Type B pancreatic cell (in vitro differentiated cells): ENCODE results near the gene RFX6. TPM values are rescaled to one million over a fixed set of nuclear protein-coding genes. Genes with fewer than 3 reads are reported as not detected.
A peak's percentile ranks its signal among the peaks of the same experiment; 100 is the strongest.

Source experiments
- DNase-seq: peaks from one replicate; pipeline ENCODE4 v3.0.0; 2021; ENCODE audit warnings: mixed read lengths; ENCODE audit not compliant: unreplicated experiment; ENCODE audit errors: extremely low spot score
- H3K27ac Mint-ChIP-seq: 2 replicates; pipeline ENCODE4 v1.8.0; 2021; ENCODE audit warnings: mild to moderate bottlenecking, mixed read lengths
- H3K27me3 Mint-ChIP-seq: 2 replicates; pipeline ENCODE4 v1.8.0; 2021; ENCODE audit warnings: mixed read lengths
- H3K36me3 Mint-ChIP-seq: 2 replicates; pipeline ENCODE4 v1.8.0; 2021; ENCODE audit warnings: mixed read lengths
- H3K4me1 Mint-ChIP-seq: one replicate; pipeline ENCODE4 v1.8.0; 2021; ENCODE audit warnings: mixed read lengths; ENCODE audit not compliant: unreplicated experiment
- H3K4me3 Mint-ChIP-seq: 2 replicates; pipeline ENCODE4 v1.8.0; 2021; ENCODE audit warnings: mild to moderate bottlenecking, mixed read lengths
- H3K9me3 Mint-ChIP-seq: 2 replicates; pipeline ENCODE4 v1.8.0; 2021; ENCODE audit warnings: mixed read lengths
- total RNA-seq: library from RNA; stranded (reverse); gene quantifications from 2 replicates; pipeline ENCODE4 v1.2.1, GENCODE V29; 2021; ENCODE audit warnings: low replicate concordance
- TF ChIP-seq, protein P1 (sequence below): fragments of 200-600 bp; sonication (generic); conservative IDR thresholded peaks from 2 replicates; pipeline ENCODE4 v1.5.0; 2021; ENCODE audit warnings: antibody characterized with exemption, mild to moderate bottlenecking

Gene RFX6
- total RNA-seq, 1 donor from 2014 or later = 18.3 TPM

DNA sequence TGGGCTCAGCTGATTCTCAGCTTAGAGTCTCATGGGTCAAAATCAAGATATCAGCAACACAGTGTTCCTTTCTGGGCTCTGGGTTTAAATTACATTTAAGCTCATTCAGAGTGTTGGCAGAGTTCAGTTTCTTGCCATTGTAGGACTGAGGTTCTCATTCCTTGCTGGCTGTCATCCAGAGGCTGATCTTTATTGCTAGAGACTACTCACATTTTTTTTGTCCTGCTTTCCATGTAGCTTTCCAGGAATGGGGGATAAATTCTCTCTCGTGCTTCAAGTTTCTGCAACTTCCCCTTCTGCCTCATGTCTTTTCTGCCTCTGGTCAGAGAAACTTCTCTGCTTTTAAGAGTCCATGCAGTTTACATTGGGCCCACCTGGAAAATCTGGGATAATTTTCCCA, 86.9 kb downstream of the RFX6 start:
- no peak overlapping the region for H3K4me3 Mint-ChIP-seq

DNA sequence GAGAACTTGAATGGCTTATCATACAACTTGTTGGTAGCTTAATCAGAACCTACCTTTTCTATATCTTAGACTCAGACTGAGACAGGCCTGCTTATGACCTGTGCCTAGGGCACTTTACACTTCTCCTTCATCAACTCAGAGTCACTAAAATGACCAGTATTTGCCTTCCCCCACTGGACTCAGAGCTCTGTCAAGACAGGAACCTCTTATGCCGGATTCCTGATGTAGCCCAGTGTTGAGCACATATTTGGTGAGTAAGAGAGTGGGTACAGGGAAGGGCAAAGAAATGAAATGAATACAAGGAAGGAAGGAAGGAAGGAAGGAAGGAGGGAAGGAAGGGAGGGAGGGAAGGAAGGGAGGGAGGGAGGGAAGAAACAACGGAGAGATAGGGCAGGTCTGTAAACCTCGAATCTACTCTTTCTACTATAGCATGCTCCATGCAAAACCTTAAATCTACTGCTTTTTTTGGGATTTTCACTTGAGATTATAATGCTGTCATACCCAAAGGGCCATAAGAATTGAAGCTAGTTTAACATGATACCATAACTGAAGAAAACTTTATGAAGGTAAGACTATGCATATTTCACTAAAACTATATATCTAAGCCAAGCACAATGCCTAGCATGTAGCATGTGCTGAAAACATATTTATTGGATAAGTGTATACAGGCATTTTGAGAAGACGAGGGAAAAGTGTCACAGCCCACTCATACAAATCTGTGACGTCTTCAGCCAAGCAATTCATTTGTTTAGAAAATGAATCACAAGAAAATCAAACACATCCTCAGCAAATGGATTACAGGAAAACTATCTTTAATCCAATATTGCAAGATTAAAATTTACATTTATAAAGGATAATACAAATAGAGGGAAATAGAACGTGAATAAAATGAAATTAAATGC, 89.9 kb downstream of the RFX6 start:
- Mint-ChIP-seq H3K36me3 (no peaks in the 10 kb centered on the region), H3K27ac (no peak overlapping the region), H3K27me3 (peaks cover 18% of the 10 kb centered on the region), H3K9me3 (no peaks in the 10 kb centered on the region), H3K4me1 (no peaks in the 10 kb centered on the region), H3K4me3 (no peak overlapping the region)
- TF ChIP-seq, protein P1, sequence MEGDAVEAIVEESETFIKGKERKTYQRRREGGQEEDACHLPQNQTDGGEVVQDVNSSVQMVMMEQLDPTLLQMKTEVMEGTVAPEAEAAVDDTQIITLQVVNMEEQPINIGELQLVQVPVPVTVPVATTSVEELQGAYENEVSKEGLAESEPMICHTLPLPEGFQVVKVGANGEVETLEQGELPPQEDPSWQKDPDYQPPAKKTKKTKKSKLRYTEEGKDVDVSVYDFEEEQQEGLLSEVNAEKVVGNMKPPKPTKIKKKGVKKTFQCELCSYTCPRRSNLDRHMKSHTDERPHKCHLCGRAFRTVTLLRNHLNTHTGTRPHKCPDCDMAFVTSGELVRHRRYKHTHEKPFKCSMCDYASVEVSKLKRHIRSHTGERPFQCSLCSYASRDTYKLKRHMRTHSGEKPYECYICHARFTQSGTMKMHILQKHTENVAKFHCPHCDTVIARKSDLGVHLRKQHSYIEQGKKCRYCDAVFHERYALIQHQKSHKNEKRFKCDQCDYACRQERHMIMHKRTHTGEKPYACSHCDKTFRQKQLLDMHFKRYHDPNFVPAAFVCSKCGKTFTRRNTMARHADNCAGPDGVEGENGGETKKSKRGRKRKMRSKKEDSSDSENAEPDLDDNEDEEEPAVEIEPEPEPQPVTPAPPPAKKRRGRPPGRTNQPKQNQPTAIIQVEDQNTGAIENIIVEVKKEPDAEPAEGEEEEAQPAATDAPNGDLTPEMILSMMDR = no peak
- DNase-seq = no peak

More for the DNA sequence above, 86.9 kb downstream of the RFX6 start:
- no peaks in the 10 kb centered on the region for H3K4me1 Mint-ChIP-seq
- no peaks in the 10 kb centered on the region for H3K36me3 Mint-ChIP-seq
- no peaks in the 10 kb centered on the region for H3K9me3 Mint-ChIP-seq
- H3K27ac Mint-ChIP-seq = no peak overlapping the region
- DNase-seq = no peak
- TF ChIP-seq, protein P1 = no peak
- H3K27me3 Mint-ChIP-seq = peaks cover 7% of the 10 kb centered on the region

DNA sequence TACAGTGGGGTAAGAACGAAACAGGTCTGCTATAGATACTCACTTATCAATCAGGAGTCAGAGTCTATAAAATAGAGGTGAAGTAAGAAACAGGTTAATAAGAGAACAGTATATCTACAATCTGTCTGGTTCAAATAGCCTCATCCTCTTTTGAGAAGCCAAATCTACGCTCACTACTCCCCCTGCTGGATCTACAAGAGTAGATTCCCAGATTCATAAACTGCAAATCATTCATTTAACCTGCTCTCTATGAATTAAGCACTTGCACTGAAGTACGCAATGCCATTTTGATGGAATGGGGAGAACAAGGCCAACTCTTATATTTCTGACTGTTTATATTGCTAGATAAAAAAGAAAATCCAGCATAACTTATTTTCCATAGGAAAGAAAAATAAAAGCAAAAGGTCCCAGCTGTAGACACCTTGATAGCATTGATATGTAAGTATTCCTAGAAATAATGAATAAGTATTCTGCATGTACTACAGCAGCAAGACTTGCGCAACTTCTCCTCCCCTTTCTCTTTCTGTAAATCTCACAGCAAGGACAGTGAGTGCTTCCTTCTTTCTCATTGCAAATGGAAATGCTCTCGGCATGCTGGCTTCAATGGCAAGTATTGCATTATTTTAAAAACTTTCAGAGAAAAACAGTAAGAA, 92.3 kb downstream of the RFX6 start:
- TF ChIP-seq, protein P1 = peak; percentile 86
- no peak for DNase-seq
- H3K4me1 Mint-ChIP-seq = no peaks in the 10 kb centered on the region

DNA sequence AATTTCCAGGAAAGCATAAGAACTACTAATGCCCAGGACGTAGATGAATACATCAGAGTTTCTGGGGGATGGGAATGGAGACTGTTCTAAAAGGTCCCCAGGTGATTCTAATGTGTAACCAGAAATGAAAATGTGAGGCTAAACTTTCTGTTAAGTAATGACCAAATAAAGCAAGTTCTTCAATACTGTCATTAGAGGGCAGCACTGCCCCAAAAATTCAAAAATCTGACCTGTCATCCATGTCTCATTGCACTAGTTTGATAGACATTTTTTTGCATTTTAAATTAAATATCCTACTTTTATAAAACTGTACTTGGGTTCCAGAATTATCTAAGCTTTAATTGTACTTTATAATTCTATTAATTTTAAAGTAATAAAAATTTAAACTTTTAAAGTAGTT, 94.9 kb downstream of the RFX6 start:
- Mint-ChIP-seq H3K9me3 (no peaks in the 10 kb centered on the region), H3K27me3 (peaks cover 23% of the 10 kb centered on the region), H3K4me3 (no peak overlapping the region), H3K36me3 (no peaks in the 10 kb centered on the region), H3K27ac (no peak overlapping the region), H3K4me1 (no peaks in the 10 kb centered on the region)
- TF ChIP-seq, protein P1 = peak; percentile 88
- DNase-seq = no peak

More for the DNA sequence above, 92.3 kb downstream of the RFX6 start:
- Mint-ChIP-seq H3K27ac (no peak overlapping the region), H3K27me3 (peaks cover 18% of the 10 kb centered on the region), H3K9me3 (no peaks in the 10 kb centered on the region), H3K4me3 (no peak overlapping the region), H3K36me3 (no peaks in the 10 kb centered on the region)

DNA sequence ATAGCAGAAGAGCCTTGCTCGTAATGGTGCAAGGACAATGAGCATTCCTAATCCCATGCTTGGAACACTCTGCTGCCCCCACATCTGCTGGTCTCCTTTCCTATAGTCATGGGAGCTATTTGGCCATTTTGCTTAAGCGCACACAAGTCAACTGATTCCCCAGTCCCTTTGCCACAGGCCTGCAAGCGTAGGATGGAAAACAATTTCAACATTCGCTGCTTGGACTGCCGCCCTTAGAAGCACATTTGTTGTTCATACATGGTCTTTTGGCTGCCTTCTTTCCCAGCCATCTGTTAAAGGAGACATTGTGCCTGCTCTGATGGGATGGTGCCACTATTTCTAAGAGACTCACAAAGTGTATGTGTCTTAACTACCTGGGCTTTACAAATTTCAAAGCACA, 96.9 kb downstream of the RFX6 start:
- no peaks in the 10 kb centered on the region for H3K36me3 Mint-ChIP-seq
- no peak for DNase-seq
- H3K9me3 Mint-ChIP-seq = no peaks in the 10 kb centered on the region
- no peak overlapping the region for H3K27ac Mint-ChIP-seq
- H3K27me3 Mint-ChIP-seq = peaks cover 16% of the 10 kb centered on the region
- TF ChIP-seq, protein P1 = no peak
- no peaks in the 10 kb centered on the region for H3K4me1 Mint-ChIP-seq
- no peak overlapping the region for H3K4me3 Mint-ChIP-seq
